ENCODE results near the gene ADGRD2.
A peak's percentile ranks its signal among the peaks of the same experiment; 100 is the strongest.

ADGRD2 gene

DNA sequence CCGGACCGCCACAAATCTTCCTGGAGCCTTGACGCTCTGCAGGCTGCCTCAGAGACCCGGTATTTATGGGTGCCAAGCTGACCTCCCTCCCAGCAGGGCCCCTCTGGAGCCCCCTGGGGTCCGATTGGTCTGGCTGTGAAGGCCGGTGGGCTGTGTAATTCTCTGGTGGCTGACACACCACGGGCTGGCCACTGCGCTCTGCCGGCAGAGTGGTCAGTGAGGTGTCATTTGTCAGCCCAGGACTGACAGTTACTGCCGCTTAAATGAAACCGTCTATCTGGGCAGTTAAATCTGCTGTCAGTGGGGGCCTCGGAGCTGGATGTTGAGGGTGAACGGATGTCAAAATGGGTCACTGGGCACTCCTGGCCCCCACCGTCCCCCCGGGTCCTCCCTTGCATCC lies 46.2 kb downstream of the ADGRD2 start:
- DNase-seq (ENCODE audit: low read depth): no peak

DNA sequence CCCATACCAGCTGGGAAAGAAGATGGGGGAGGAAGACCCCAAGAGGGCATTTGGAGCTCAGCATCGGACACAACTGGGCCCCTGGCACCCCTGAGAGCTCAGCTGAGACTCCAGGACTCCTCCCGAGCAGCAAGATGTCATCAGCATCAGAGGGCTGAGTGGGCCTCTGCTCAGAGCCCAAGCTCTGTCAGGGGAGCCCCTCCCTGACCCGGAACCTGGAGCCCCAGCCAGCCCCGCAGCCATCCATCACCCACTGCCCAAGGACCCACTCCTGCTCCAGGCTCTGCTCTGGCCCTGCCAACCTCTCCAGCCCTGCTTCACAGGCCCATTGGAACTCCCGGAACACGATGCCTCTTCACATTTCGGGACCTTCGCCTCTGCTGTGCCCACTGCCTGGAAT lies 47.2 kb downstream of the ADGRD2 start:
- DNase-seq (ENCODE audit: low read depth): no peak

DNA sequence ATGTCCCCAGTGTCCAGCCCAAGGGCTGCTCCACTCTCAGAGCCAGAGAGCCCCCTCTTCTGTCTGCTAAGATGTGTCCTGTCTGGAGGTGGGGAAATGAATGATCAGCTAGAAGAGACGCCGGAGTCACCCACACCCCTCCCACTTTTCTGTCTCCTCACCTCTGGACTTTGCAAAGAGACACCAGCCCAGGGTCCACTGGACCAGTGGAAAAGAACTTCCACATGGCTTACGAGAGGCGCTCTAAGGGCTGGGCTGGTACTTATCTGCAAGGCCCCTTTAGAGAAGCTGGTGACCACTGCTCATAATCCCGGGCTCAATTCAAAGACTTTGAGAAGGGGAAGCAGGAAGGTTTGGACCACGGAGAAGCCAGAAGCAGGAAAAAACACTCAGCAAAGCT lies 47.8 kb downstream of the ADGRD2 start:
- DNase-seq (ENCODE audit: low read depth): no peak

DNA sequence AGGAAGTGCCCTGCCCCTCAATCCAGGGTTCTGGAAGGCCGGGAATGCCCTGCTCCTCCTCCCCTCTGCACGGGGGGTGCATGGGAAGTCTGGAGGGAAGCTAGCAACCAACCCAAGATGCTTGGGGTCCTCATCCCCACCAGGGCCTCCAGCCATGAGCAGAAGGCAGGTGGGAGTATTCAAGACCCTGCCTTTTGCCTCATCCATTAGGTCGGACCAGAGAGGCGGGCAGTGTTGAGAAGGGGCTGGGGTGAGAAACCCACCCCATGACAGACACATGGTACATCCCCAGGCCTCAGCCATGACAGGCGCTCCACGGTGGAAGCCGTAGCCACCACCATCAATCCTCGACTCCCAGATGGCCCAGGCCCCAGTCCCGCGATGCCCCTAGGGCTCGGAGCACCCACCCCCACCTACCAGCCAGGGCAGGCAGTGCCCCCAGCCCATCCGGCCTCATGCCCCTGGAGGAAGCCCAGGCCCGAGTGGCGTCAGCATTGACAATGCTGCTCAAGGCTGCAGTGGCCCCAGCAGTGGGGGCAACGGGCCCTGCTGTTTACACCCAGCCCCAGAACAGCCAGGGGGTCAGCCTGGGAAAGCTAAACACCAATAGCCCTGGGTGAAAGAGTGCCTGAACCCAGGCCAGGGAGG lies 48.4 kb downstream of the ADGRD2 start:
- DNase-seq (ENCODE audit: low read depth): no peak

DNA sequence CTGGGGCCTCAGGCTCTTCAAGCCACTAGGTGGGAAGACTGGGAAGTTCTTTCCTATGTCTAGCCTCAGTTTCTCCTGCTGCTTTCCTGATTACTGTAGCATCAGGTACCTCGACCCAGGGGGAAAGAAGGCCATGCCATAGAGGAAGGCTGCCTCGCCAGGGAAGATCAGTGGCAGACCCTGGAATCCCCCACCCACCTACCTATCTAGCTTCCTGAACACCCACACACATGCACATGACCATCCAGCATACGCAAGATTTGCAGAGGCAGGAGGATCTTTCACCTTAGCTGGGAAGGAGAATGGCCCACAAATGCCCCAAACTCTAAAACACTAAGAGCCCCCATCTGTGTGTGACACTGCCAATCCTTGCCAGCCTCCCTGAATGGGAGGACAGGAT lies 49.0 kb downstream of the ADGRD2 start:
- DNase-seq (ENCODE audit: low read depth): no peak

DNA sequence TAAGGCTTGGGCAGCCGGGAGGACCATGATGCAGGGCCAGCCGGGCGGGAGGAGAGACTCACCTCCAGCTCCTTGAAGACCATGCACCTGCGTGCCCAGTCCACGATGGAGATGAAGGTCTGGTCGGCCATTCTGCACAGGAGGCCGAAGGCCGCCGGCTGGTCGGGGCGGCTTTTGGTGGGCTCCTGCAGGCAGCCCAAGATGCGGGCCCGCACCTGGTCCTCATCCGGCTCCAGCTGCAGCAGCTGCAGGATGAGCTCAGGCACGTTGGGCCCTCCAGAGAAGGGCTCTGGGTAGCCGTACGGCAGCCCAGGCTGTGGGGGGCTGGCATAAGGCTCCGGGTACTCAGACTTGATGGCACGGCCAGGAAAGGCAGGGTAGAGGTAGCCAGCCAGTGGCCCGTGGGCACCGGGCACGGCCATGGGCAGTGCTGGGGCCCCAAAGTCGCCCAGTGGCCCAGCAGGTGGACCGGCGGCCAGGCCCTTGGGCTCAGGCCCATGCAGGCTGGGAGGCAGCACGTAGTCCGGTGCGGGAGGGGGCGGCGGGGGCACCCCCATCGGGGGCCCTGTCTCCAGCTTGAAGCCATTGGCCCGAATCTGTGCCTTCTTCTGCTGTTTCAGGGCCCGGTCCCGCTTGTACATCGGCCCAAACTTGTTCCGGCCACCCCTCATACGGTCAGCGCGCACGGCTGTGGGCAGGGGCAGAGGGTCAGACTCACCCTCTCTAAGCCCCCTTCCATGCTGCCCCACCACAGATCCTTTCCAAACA lies 50.0 kb downstream of the ADGRD2 start:
- no peak for DNase-seq (ENCODE audit: low read depth)

DNA sequence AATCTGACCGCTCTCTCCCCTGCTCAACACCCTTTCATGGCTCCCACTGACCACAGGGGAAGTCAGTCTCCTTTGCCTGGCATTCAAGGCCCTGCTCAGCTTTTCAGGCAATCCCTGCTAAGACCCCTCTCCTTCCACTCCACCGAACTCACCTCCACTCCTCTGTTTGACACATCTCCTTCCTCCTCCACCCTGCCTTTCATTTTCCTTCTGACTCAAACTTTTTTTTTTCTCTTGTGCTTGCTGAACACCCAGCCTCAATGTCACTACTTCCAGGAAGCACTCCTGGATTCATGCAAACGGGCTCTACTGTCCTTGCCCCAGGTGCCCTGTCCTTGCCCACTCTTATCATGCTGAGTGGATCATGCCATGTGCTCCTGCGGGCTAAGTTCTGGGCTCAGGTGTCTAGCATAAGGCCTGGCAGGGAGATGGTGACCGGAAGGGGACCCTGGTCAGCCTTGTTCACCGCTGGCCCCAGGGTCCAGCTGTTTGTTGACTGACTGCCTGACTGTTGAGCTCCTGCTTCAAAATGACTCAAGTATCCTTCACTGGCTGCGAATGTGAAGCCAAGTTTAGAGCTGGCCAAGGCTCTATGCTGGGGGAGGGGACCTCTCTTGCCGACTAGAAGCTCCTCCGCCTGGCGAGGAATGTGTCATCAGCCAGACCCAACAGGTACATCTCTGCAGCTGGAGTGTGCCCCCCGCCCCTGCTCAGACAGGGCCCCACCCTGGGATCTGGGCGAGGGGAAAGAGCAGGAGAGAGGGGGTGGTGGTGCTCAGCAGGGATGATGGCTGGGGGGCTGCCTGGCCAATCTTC lies 50.8 kb downstream of the ADGRD2 start:
- no peak for DNase-seq (ENCODE audit: low read depth)

DNA sequence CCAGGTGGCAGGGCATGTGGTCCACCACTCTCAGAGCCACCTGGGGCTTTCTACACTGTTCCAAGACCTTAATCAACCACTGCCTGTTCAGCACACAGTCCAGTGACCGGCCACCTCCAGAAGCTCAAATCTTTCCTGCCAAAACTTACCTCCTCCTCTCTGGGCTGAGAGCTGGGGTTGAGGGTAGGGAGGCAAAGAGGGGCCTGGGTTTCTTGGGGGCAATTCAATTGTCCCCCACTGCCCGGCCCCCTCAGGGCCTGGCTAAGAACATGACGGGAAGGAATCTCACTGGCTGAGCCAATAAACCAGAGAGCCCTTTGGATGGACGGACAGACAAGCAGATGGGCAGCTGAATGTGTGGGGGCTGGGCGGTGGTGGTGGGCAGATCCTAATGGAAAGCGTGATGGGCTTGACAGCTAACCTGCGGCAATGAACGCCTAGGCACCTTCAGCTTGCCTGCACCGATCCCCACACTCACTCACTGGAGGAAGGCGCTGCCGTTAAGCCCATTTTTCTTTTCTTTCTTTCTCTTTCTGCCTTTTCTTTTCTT lies 51.6 kb downstream of the ADGRD2 start:
- DNase-seq (ENCODE audit: low read depth): no peak

DNA sequence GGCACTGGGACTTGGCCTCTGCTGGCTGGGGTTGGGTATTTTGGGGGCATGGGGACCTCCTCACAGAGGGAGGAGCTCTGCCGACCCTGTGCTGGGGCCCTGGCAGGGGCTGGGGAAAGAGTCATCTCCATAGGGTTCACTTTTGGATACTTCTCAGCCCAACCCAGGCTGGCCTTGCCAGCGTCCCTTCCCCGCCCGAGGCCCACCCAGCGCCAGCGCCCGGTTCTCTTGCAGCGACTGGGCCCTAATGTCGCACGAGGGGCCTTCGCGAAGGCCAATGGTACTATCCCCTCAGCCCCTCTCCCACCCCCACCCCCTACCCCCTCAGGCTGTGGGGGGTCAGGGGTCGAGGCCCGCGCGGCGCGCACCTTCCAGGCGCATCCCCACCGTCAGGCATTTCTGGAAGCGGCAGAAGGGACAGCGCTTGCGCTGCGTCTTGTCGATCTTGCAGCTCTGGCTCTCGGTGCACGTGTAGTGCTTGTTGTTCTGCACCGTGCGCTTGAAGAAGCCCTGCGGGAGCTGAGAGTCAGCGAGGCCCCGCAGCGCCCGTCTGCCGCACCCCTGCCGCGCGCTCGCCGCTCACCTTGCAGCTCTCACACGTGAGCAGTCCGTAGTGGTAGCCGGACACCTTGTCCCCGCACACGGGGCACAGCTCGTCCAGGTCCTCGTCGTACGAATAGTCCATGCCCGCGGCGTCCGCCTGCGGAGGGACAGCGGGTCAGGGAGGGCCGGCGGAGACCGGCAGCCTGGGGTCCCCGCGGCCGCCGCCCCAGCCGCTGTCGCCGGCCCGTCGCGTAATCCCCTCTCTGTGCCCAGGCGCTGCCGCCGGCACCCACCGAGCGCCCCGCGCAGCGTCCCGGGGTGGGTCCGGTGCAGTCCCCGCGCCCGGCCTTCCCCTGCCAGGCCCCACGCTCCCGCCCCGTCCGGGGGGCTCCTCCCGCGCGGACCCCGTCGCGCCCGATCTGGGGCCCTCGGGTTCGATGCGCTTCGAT lies 52.8 kb downstream of the ADGRD2 start:
- no peak for DNase-seq (ENCODE audit: low read depth)

DNA sequence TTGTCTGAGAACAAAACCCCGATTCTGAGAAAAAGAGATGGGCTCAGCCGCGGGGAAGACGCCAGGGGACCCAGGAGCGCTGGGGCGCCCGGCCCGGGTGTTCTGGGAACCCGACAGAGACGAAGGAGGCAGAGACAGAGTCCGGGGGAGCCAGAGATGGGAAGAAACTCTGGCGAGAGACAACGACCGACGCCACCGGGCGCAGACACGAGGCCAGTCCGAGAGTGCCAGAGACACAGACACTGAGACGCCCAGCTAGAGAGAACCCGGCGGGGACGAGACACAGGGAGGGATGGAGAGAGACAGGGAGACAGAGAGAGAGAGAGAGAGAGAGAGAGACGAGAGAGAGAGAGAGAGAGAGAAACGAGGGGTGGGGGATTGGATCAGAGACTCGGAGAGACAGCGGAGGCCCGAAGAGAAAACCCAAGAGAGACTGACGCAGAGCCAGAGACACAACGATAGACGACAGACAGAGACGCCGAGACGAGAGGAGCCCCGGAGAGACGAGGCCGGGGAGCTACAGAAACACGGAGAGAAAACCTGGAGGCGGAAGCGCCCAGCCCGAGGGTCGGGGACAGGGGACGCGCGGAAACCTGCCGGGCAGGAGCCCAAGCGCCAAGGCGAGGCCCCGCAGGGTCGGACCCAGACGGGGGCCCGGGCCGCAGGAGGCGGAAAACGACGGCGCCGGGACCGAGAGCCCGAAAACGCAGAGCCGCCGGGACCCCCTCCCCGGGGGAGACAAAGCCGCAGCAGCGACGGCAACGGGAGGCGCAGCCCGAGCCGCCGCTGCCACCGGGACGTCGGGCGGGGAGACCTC lies 53.7 kb downstream of the ADGRD2 start:
- DNase-seq (ENCODE audit: low read depth): no peak

DNA sequence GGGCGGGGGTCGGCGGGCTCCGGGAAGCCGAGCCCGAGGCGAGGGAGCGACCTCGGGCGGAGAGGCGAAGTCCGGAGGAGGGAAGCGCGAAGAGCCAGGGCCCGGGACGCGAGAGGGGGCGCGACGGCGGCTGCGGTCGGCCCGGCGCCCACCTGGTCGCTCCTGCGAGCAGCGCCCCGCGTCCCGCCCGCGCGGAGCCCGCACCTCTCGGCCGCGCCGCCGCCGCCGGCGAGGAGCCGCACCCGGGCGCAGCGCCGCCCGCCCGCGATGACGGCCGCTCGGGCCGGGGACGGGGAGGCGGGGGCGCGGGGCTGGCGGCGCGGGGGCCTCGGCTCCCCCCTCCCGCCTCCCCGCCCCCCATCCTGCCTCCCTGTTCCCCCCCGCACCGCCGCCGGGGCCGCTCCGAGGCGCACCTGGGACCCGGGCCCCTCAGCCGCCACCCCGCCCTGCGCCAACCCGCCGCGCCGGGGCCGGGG lies 54.3 kb downstream of the ADGRD2 start:
- DNase-seq (ENCODE audit: low read depth): no peak

DNA sequence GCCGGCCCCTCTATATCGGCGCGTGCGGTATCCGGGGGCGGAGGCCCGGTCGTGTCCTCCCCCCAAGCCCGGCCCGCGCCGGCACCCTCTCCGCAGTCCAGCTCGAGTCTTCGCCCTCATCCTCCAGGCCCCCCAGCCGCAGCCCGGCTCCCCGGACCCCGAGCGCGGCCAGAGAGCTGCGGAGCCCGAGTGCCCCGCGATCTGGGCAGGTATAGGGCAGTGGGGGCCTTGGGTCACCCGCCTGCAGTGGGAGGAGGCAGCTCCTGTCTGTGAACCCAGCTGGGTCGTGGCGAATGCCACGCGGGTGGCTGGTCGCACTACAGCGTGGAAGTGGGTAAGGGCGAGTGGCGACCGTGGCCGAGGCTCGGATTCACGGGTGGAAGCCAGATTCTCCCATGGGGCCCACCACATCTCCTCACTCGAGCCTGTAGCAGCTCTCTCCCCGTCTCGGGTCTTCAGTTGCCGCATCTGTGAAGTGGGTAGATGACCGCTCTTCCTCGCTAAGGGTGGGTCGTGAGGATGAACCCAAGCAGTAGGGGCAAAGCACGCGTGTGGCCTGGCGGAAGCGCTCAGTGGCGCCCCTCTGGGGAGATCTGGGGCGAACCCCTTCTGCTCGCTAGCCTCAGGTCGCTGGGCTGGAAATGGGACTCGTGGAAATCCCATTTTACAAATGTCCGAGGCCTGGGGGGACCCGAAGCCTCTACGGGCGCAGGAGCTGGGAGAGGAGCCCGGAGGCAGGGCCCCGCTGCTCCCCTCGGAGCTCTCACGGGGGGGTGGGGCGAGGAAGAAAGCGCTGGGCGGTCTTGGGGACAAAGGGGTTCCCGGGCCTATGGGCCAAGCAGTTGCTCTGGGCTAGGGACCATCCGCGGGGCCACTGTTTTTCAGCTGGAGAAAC lies 55.0 kb downstream of the ADGRD2 start:
- no peak for DNase-seq (ENCODE audit: low read depth)

DNA sequence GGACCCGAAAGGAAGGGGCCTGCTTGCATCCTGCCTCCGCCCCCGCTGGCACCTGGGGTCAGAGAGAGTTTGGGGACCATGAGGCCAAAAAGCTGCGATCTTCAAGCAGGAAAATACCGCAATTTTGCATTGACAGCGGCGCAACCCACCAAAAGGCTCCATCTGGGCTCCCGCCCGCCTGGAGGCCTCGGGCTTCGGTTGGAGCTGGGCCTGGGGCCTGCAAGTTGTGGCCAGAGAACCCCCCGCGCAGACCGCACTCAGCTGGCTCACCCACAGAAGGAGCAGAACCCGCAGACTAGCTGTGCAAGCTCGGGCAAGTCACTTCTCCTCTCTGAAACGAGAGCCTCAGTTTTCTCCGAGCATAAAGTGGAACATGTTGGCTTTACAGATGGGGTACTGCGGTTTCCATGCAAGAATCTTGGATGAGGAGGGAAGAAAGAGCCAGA lies 55.7 kb downstream of the ADGRD2 start:
- no peak for DNase-seq (ENCODE audit: low read depth)

DNA sequence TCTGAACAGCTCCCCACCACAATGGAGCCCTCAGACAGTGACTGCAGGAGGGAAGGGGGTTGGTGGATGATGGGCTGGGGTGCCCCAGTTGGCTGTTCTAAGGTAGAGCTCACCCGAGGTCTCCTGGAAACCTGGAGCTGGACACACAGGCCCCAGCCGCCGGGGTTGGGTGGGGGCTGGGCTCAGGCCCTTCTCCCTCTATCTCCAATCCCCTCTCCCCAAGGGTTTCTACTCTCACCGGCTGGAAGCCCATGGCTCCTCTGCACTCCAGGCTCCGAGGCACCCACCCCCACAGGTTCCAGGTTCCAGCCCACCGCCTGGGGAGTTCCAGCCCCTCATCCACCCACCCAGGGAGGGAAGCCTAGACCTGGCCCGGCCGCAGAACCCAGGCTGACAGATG lies 56.2 kb downstream of the ADGRD2 start:
- no peak for DNase-seq (ENCODE audit: low read depth)

DNA sequence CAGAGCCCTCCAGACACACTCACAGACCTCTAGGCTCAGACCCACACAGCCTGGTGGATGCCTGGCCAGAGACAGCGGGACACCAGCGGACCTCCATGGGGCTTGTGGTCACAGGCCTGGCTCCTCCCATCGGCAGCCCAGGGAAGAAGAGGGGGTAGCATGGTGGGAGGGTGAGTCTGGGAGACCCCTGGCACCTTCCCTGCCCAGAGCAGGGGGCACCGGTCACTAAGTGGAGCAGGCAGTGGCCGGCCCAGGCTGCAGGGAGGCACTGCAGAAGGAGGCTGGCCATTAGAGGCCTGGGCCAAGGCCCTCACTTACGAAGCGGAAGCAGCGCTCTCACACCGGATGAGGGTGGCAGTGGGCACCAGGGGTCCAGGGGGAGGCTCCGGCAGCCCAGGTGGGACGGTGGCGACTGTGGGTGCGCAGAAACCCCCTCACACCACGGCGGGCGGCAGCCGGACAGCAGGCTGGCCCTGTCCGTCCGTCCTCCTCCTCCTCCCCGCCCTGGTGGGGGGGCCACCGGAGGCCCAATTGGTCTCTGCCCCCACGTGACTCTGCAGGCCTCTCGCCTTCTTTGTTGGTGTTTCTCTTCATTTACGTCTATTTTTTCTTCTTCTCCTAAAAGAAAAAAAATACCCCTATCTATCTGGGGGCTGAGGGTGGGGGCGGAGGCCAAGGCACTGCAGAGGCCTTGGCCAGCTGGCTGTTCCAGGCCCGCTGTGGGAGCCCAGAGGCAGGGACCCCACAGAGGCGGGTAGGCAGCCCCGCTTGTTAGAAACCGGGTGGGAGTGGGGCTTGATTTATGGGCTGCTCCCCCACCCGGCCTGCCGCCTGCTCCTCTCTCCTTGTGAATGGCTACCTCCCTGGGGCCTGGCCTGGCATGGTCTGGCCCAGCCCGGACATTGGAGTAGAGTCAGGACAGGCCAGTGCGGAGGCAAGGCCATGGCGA lies 57.0 kb downstream of the ADGRD2 start, which contains the start of gene NR5A1:
TSS of gene NR5A1 (minus strand) at position 469 of the 949 bp plus-strand sequence. CDS start 4,004 bp downstream, outside the sequence.
- no peak for DNase-seq (ENCODE audit: low read depth)

DNA sequence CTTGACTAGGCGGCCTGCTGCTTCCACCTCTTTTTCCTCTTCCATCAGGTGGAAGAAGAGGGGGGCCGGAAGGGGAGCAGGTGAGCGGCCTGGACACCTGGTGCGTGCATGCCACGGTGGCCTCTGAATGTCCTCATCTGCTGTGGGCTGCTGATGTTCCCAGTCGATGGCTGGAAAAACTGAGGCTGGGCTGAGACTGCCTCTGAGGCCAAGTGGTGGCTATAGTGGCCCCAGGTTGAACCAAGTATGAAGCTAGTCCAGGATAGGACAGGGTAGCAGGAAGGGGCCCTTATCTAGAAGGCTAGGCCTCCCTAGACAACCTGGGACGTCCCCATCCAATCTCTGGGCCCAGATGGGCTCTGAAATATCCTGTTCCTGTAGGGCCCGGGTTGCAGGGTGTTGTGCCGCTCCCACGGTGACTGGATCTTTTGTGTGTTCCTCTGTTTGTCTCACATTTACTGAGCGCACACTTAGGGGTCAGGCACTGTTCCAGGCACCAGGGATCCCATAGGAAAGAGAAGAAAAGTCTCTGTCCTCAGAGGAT lies 57.7 kb downstream of the ADGRD2 start:
- no peak for DNase-seq (ENCODE audit: low read depth)

DNA sequence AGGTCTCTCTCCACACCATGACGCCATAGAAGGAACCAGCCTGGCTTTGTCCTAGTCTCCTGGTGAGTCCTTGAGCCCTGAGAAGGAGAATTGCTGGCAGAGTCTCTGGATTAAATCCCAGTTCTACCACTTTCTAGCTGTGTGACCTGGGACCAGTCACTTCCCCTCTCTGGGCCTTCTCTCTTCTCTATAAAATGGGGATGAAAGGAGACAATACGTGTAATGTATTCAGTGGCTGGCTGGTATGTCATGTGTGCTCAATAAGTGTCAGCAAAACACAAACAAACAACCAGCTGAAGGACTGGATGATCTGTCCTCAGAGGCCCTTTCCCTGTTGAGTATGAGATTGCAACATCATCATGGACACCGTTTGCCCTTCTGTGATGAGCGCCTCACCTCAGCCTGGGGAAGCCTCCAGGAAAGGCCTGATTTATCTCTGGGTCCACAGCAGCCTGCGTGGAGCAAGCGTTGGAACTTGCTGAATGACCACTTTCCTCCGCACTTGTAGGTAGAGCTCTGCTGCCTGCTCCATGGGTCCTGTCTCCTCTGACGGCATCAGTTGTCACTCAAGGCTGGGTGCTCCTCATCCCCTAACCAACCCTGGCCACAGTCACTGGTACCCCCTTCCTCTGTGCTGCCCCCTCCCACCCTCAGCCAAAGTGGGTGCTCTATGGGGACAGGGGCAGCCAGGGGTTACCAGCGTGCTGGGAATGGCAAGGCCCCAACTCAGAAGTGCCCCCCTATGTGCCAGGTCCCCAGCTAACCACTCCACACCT lies 60.6 kb downstream of the ADGRD2 start:
- peak; percentile 29 for DNase-seq (ENCODE audit: low read depth)

Measured in ELR (cell line).